ENCODE measurements around the gene KRT38. TPM values are rescaled to one million over a fixed set of nuclear protein-coding genes. Genes with fewer than 3 reads are reported as not detected.
A peak's percentile ranks its signal among the peaks of the same experiment; 100 is the strongest.

Gene KRT38
- total and polyA plus RNA-seq, 7 experiments from 2014 or later = not detected

- H3K9me3 ChIP-seq (ENCODE audit: control insufficient read depth in 2 of 3, low read length in 3 of 3) = no peaks in the 10 kb centered on the region
- ChIA-PET CTCF (interaction anchor here (0.5 to 0.8 kb wide), 3 partner anchors 12 to 24 kb away, joined by 3 to 5 read pairs (median 4); no protein-coding TSS in a partner anchor), POLR2A (no interaction called here)
- no peak overlapping the region for H3K27ac Mint-ChIP-seq
- H3K36me3 Mint-ChIP-seq = no peaks in the 10 kb centered on the region
- intact Hi-C loops (cut with micrococcal nuclease) = no loop called here
- DNase-seq (no peak), ATAC-seq (no peak)
- H3K9me3 Mint-ChIP-seq = peaks cover 0 to 6% (median 0%) of the 10 kb centered on the region in 11 donors
- no peak overlapping the region for H3K4me3 ChIP-seq (ENCODE audit: low read length)
- no peaks in the 10 kb centered on the region for H3K36me3 ChIP-seq (ENCODE audit: control insufficient read depth in 2 of 3, insufficient read depth in 3 of 3, low read length in 3 of 3)
- H3K27me3 ChIP-seq (ENCODE audit: control insufficient read depth in 2 of 2, insufficient read depth in 2 of 2, low read length in 2 of 2) = no peaks in the 10 kb centered on the region
- no peak overlapping the region for H3K4me3 Mint-ChIP-seq
- H3K4me1 ChIP-seq (ENCODE audit: control insufficient read depth in 2 of 2, insufficient read depth in 2 of 2, low read length in 2 of 2) = no peaks in the 10 kb centered on the region
- no peak overlapping the region for H3K27ac ChIP-seq (ENCODE audit: low read depth, low read length)
- peaks cover 0 to 4% (median 0%) of the 10 kb centered on the region in 7 donors for H3K4me1 Mint-ChIP-seq
- peaks cover 0 to 16% (median 5%) of the 10 kb centered on the region in 5 donors for H3K27me3 Mint-ChIP-seq
These were observed 3.4 kb upstream of the KRT38 start for GRCh38 chr17:41444186-41444585.

DNA sequence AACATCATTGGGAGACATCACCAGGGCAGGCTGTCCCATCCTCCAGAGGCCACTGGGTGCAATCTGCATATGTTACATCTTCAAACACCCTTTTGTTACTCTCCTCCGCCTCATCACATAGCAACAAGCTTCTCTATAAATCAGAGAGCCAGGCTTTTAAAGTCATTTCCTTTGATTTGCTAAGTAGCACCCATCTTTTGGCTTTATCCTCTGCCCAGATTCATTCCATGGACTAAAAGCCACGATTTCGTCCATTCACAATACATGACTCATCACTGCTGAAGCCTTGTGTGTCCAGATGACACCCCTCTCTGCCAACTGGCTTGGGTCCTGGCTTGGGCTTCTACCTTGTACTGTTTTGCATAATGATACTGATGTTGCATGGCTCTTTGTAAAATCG lies 2.0 kb upstream of the KRT38 start:
- ChIA-PET CTCF (interaction anchor here (0.8 kb wide), 1 partner anchor 12 kb away, joined by 3 read pairs; no protein-coding TSS in a partner anchor), POLR2A (no interaction called here)
- Mint-ChIP-seq H3K9me3 (peaks cover 0 to 6% (median 0%) of the 10 kb centered on the region in 11 donors), H3K4me3 (no peak overlapping the region), H3K27ac (no peak overlapping the region), H3K36me3 (no peaks in the 10 kb centered on the region), H3K4me1 (peaks cover 0 to 4% (median 0%) of the 10 kb centered on the region in 7 donors), H3K27me3 (peaks cover 0 to 16% (median 4%) of the 10 kb centered on the region in 5 donors)
- H3K9me3 ChIP-seq (ENCODE audit: control insufficient read depth in 2 of 3, low read length in 3 of 3) = no peaks in the 10 kb centered on the region
- H3K4me3 ChIP-seq (ENCODE audit: low read length) = no peak overlapping the region
- no peak for ATAC-seq
- H3K27me3 ChIP-seq (ENCODE audit: control insufficient read depth in 2 of 2, insufficient read depth in 2 of 2, low read length in 2 of 2) = no peaks in the 10 kb centered on the region
- intact Hi-C loops (cut with micrococcal nuclease) = no loop called here
- no peaks in the 10 kb centered on the region for H3K4me1 ChIP-seq (ENCODE audit: control insufficient read depth in 2 of 2, insufficient read depth in 2 of 2, low read length in 2 of 2)
- H3K36me3 ChIP-seq (ENCODE audit: control insufficient read depth in 2 of 3, insufficient read depth in 3 of 3, low read length in 3 of 3) = no peaks in the 10 kb centered on the region
- no peak for DNase-seq
- H3K27ac ChIP-seq (ENCODE audit: low read depth, low read length) = no peak overlapping the region

GRCh38 chr17:41439375-41439774 lies 1.4 kb downstream of the KRT38 start:
- Histone ChIP-seq H3K4me3 (ENCODE audit: low read length) (no peak overlapping the region), H3K4me1 (ENCODE audit: control insufficient read depth in 2 of 2, insufficient read depth in 2 of 2, low read length in 2 of 2) (no peaks in the 10 kb centered on the region), H3K27ac (ENCODE audit: low read depth, low read length) (no peak overlapping the region), H3K36me3 (ENCODE audit: control insufficient read depth in 2 of 3, insufficient read depth in 3 of 3, low read length in 3 of 3) (no peaks in the 10 kb centered on the region), H3K9me3 (ENCODE audit: control insufficient read depth in 2 of 3, low read length in 3 of 3) (no peaks in the 10 kb centered on the region), H3K27me3 (ENCODE audit: control insufficient read depth in 2 of 2, insufficient read depth in 2 of 2, low read length in 2 of 2) (no peaks in the 10 kb centered on the region)
- H3K27ac Mint-ChIP-seq = peak overlapping the region in 1 of 9 donors; percentile 22
- ChIA-PET CTCF (no interaction called here), POLR2A (no interaction called here)
- DNase-seq = no peak
- no peak for ATAC-seq
- peaks cover 0 to 10% (median 5%) of the 10 kb centered on the region in 7 donors for H3K4me1 Mint-ChIP-seq
- H3K4me3 Mint-ChIP-seq = no peak overlapping the region
- H3K27me3 Mint-ChIP-seq = peaks cover 0 to 15% (median 4%) of the 10 kb centered on the region in 5 donors
- intact Hi-C loops (cut with micrococcal nuclease) = no loop called here
- H3K36me3 Mint-ChIP-seq = no peaks in the 10 kb centered on the region
- peaks cover 0 to 6% (median 0%) of the 10 kb centered on the region in 11 donors for H3K9me3 Mint-ChIP-seq

DNA sequence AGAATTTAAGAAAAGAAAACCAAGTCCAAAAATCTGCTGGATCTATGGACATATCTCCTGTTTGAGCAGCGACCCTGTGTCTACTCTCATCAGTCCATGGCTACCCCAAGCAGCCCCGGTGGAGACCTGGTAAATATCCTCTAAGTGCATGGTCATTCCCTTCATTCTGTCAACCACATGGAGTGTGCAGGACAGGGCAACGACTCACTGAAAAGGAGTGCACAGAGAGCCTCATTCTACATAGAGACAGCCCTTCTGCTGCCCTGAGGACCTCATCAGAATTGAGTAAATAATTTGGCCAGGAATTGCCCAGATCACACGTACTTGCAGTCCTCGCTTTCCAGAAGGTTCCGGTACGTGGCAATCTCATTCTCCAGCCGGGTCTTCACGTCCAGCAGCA lies 3.0 kb downstream of the KRT38 start:
- DNase-seq (no peak), ATAC-seq (no peak)
- no peak overlapping the region for H3K27ac ChIP-seq (ENCODE audit: low read depth, low read length)
- no peaks in the 10 kb centered on the region for H3K36me3 Mint-ChIP-seq
- intact Hi-C loops (cut with micrococcal nuclease) = no loop called here
- H3K9me3 ChIP-seq (ENCODE audit: control insufficient read depth in 2 of 3, low read length in 3 of 3) = no peaks in the 10 kb centered on the region
- peaks cover 0 to 6% (median 0%) of the 10 kb centered on the region in 11 donors for H3K9me3 Mint-ChIP-seq
- POLR2A ChIA-PET = no interaction called here
- no peak overlapping the region for H3K4me3 Mint-ChIP-seq
- H3K27me3 ChIP-seq (ENCODE audit: control insufficient read depth in 2 of 2, insufficient read depth in 2 of 2, low read length in 2 of 2) = no peaks in the 10 kb centered on the region
- H3K36me3 ChIP-seq (ENCODE audit: control insufficient read depth in 2 of 3, insufficient read depth in 3 of 3, low read length in 3 of 3) = no peaks in the 10 kb centered on the region
- peaks cover 0 to 15% (median 8%) of the 10 kb centered on the region in 7 donors for H3K4me1 Mint-ChIP-seq
- H3K27ac Mint-ChIP-seq = no peak overlapping the region
- CTCF ChIA-PET = no interaction called here
- H3K4me1 ChIP-seq (ENCODE audit: control insufficient read depth in 2 of 2, insufficient read depth in 2 of 2, low read length in 2 of 2) = no peaks in the 10 kb centered on the region
- H3K4me3 ChIP-seq (ENCODE audit: low read length) = no peak overlapping the region
- peaks cover 0 to 8% (median 0%) of the 10 kb centered on the region in 5 donors for H3K27me3 Mint-ChIP-seq

- ChIA-PET POLR2A (no interaction called here), CTCF (no interaction called here)
- Mint-ChIP-seq H3K4me3 (no peak overlapping the region), H3K27ac (no peak overlapping the region), H3K4me1 (peaks cover 0 to 15% (median 8%) of the 10 kb centered on the region in 7 donors), H3K27me3 (peaks cover 0 to 8% (median 0%) of the 10 kb centered on the region in 5 donors), H3K36me3 (no peaks in the 10 kb centered on the region), H3K9me3 (peaks cover 0 to 6% (median 0%) of the 10 kb centered on the region in 11 donors)
- no peaks in the 10 kb centered on the region for H3K36me3 ChIP-seq (ENCODE audit: control insufficient read depth in 2 of 3, insufficient read depth in 3 of 3, low read length in 3 of 3)
- no peaks in the 10 kb centered on the region for H3K4me1 ChIP-seq (ENCODE audit: control insufficient read depth in 2 of 2, insufficient read depth in 2 of 2, low read length in 2 of 2)
- H3K27ac ChIP-seq (ENCODE audit: low read depth, low read length) = no peak overlapping the region
- ATAC-seq = no peak
- no peak overlapping the region for H3K4me3 ChIP-seq (ENCODE audit: low read length)
- DNase-seq = no peak
- no peaks in the 10 kb centered on the region for H3K27me3 ChIP-seq (ENCODE audit: control insufficient read depth in 2 of 2, insufficient read depth in 2 of 2, low read length in 2 of 2)
- no peaks in the 10 kb centered on the region for H3K9me3 ChIP-seq (ENCODE audit: control insufficient read depth in 2 of 3, low read length in 3 of 3)
- intact Hi-C loops (cut with micrococcal nuclease) = no loop called here
These were observed 3.5 kb downstream of the KRT38 start for GRCh38 chr17:41437254-41437653.

GRCh38 chr17:41434415-41434814 lies 6.4 kb downstream of the KRT38 start:
- intact Hi-C loops (cut with micrococcal nuclease) = no loop called here
- peaks cover 0 to 4% of the 10 kb centered on the region in 2 donors for H3K27me3 ChIP-seq (ENCODE audit: control insufficient read depth in 2 of 2, insufficient read depth in 2 of 2, low read length in 2 of 2)
- ChIA-PET POLR2A (no interaction called here), CTCF (no interaction called here)
- peaks cover 0 to 13% (median 0%) of the 10 kb centered on the region in 5 donors for H3K27me3 Mint-ChIP-seq
- ATAC-seq (no peak), DNase-seq (peak in 3 of 9 donors; percentile 7 to 37 (median 17))
- H3K9me3 Mint-ChIP-seq = peaks cover 0 to 2% (median 0%) of the 10 kb centered on the region in 11 donors
- H3K4me1 Mint-ChIP-seq = peaks cover 0 to 14% (median 8%) of the 10 kb centered on the region in 7 donors
- H3K27ac ChIP-seq (ENCODE audit: low read depth, low read length) = no peak overlapping the region
- H3K4me3 Mint-ChIP-seq = peak overlapping the region in 1 of 10 donors; percentile 29
- no peak overlapping the region for H3K4me3 ChIP-seq (ENCODE audit: low read length)
- no peaks in the 10 kb centered on the region for H3K36me3 Mint-ChIP-seq
- no peaks in the 10 kb centered on the region for H3K36me3 ChIP-seq (ENCODE audit: control insufficient read depth in 2 of 3, insufficient read depth in 3 of 3, low read length in 3 of 3)
- no peaks in the 10 kb centered on the region for H3K4me1 ChIP-seq (ENCODE audit: control insufficient read depth in 2 of 2, insufficient read depth in 2 of 2, low read length in 2 of 2)
- H3K27ac Mint-ChIP-seq = peak overlapping the region in 5 of 9 donors; percentile 2 to 67 (median 56)
- H3K9me3 ChIP-seq (ENCODE audit: control insufficient read depth in 2 of 3, low read length in 3 of 3) = no peaks in the 10 kb centered on the region

- H3K27me3 Mint-ChIP-seq = peaks cover 0 to 13% (median 0%) of the 10 kb centered on the region in 5 donors
- POLR2A ChIA-PET = no interaction called here
These were observed 6.8 kb downstream of the KRT38 start for GRCh38 chr17:41434005-41434404.

More at GRCh38 chr17:41434005-41434404, 6.8 kb downstream of the KRT38 start:
- Histone ChIP-seq H3K9me3 (ENCODE audit: control insufficient read depth in 2 of 3, low read length in 3 of 3) (no peaks in the 10 kb centered on the region), H3K36me3 (ENCODE audit: control insufficient read depth in 2 of 3, insufficient read depth in 3 of 3, low read length in 3 of 3) (no peaks in the 10 kb centered on the region), H3K4me1 (ENCODE audit: control insufficient read depth in 2 of 2, insufficient read depth in 2 of 2, low read length in 2 of 2) (no peaks in the 10 kb centered on the region), H3K27me3 (ENCODE audit: control insufficient read depth in 2 of 2, insufficient read depth in 2 of 2, low read length in 2 of 2) (peaks cover 0 to 4% of the 10 kb centered on the region in 2 donors), H3K4me3 (ENCODE audit: low read length) (no peak overlapping the region), H3K27ac (ENCODE audit: low read depth, low read length) (no peak overlapping the region)
- Mint-ChIP-seq H3K4me3 (no peak overlapping the region), H3K9me3 (no peaks in the 10 kb centered on the region), H3K27ac (peak overlapping the region in 1 of 9 donors; percentile 28), H3K36me3 (no peaks in the 10 kb centered on the region), H3K4me1 (peaks cover 0 to 11% (median 8%) of the 10 kb centered on the region in 7 donors)
- DNase-seq (no peak), ATAC-seq (no peak)
- CTCF ChIA-PET = no interaction called here
- intact Hi-C loops (cut with micrococcal nuclease) = no loop called here
